ENCODE data around the gene TESPA1.

Gene TESPA1

GRCh38 chr12:54926246-54926645, 58.3 kb downstream of the TESPA1 start:
- TF ChIP-seq ZFX (IDR thresholded peaks at IDR 0.05) (no peak), CTCF (conservative IDR thresholded peaks at IDR 0.05) (no peak)

GRCh38 chr12:54924972-54925707, 59.4 kb downstream of the TESPA1 start:
- H3K27ac ChIP-seq: no peak overlapping the region
- TF ChIP-seq CTCF (conservative IDR thresholded peaks at IDR 0.05) (no peak), ZFX (IDR thresholded peaks at IDR 0.05) (no peak)

More at GRCh38 chr12:54926246-54926645, 58.3 kb downstream of the TESPA1 start:
- no peak overlapping the region for H3K27ac ChIP-seq

GRCh38 chr12:54917001-54917488, 67.5 kb downstream of the TESPA1 start:
- H3K27ac ChIP-seq: no peak overlapping the region
- TF ChIP-seq ZFX (IDR thresholded peaks at IDR 0.05) (no peak), CTCF (conservative IDR thresholded peaks at IDR 0.05) (no peak)

Measured in C4-2B (cell line).